ENCODE measurements around the gene CFAP46.

- TF ChIP-seq, protein P1, sequence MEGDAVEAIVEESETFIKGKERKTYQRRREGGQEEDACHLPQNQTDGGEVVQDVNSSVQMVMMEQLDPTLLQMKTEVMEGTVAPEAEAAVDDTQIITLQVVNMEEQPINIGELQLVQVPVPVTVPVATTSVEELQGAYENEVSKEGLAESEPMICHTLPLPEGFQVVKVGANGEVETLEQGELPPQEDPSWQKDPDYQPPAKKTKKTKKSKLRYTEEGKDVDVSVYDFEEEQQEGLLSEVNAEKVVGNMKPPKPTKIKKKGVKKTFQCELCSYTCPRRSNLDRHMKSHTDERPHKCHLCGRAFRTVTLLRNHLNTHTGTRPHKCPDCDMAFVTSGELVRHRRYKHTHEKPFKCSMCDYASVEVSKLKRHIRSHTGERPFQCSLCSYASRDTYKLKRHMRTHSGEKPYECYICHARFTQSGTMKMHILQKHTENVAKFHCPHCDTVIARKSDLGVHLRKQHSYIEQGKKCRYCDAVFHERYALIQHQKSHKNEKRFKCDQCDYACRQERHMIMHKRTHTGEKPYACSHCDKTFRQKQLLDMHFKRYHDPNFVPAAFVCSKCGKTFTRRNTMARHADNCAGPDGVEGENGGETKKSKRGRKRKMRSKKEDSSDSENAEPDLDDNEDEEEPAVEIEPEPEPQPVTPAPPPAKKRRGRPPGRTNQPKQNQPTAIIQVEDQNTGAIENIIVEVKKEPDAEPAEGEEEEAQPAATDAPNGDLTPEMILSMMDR (IDR thresholded peaks at IDR 0.05) = no peak
- TF ChIP-seq POLR2A (IDR thresholded peaks at IDR 0.05) = no peak
Measured at GRCh38 chr10:132905661-132906060, 36.7 kb downstream of the CFAP46 start.

All from ovary (tissue), 3 donors.